Forelimb muscle (tissue), 1 donor: ENCODE measurements around the gene PCNX3. TPM values are rescaled to one million over a fixed set of nuclear protein-coding genes. Genes with fewer than 3 reads are reported as not detected.

Experiments used
- DNase-seq: peaks from one replicate; pipeline ENCODE4 v3.0.0-alpha.2; 2013; ENCODE audit warnings: low read depth
- polyA plus RNA-seq: library from polyadenylated mRNA; unstranded; fragments of 120-200 nt; gene quantifications from one replicate; pipeline ENCODE4 v1.2.1, GENCODE V29; 2013; ENCODE audit not compliant: insufficient read length

Gene PCNX3
- polyA plus RNA-seq, result 18.0 TPM

- DNase-seq, result peak; percentile 100
These were observed at the start of gene PCNX3 for GRCh38 chr11:65615229-65615949. PCNX3 (plus strand) TSS chr11:65615776; CDS start chr11:65616312, 536 bp downstream.

GRCh38 chr11:65569164-65569972 lies 46.2 kb upstream of the PCNX3 start:
- no peak for DNase-seq

GRCh38 chr11:65569973-65570918 lies 45.3 kb upstream of the PCNX3 start, which contains the start of gene ZNRD2:
ZNRD2 (plus strand) TSS chr11:65570477; CDS start chr11:65570492, 15 bp downstream.
- DNase-seq, result peak; percentile 94

- no peak for DNase-seq
These were observed 44.2 kb upstream of the PCNX3 start for GRCh38 chr11:65571420-65571819.

- DNase-seq, result no peak
These were observed 43.6 kb upstream of the PCNX3 start for GRCh38 chr11:65571940-65572339.

- peak; percentile 68 for DNase-seq
These were observed 43.1 kb upstream of the PCNX3 start, which contains the start of gene FAM89B for GRCh38 chr11:65572356-65573051. FAM89B (plus strand) TSS chr11:65572538; CDS start chr11:65572670, 132 bp downstream.

- no peak for DNase-seq
These were observed 42.0 kb upstream of the PCNX3 start for GRCh38 chr11:65573391-65574079.

GRCh38 chr11:65574109-65574810 lies 41.3 kb upstream of the PCNX3 start:
- peak; percentile 77 for DNase-seq

GRCh38 chr11:65574811-65575567 lies 40.6 kb upstream of the PCNX3 start:
- DNase-seq, result no peak

GRCh38 chr11:65575568-65576231 lies 39.9 kb upstream of the PCNX3 start, which contains the start of gene EHBP1L1:
EHBP1L1 (plus strand) TSS chr11:65576053; CDS start chr11:65576303, 250 bp downstream.
- no peak for DNase-seq

- DNase-seq, result no peak
These were observed 39.2 kb upstream of the PCNX3 start for GRCh38 chr11:65576232-65576866.

GRCh38 chr11:65576867-65577755 lies 38.5 kb upstream of the PCNX3 start:
- no peak for DNase-seq

GRCh38 chr11:65577756-65578109 lies 37.8 kb upstream of the PCNX3 start:
- DNase-seq, result no peak

GRCh38 chr11:65578134-65578533 lies 37.4 kb upstream of the PCNX3 start:
- no peak for DNase-seq

GRCh38 chr11:65578667-65579066 lies 36.9 kb upstream of the PCNX3 start:
- no peak for DNase-seq

- no peak for DNase-seq
These were observed 36.3 kb upstream of the PCNX3 start for GRCh38 chr11:65579291-65579690.
